Colonic mucosa (tissue), 4 donors: Measurements from ENCODE around the gene NRG3. TPM values are rescaled to one million over a fixed set of nuclear protein-coding genes. Genes with fewer than 3 reads are reported as not detected.

Experiments used
- DNase-seq: peaks from one replicate; pipeline ENCODE4 v3.0.0-alpha.2; 2020
- H3K27ac ChIP-seq: fragments of 200-600 bp; one replicate; pipeline ENCODE4 v1.8.0; 2021
- H3K27me3 ChIP-seq: fragments of 200-600 bp; one replicate; pipeline ENCODE4 v1.8.0; 2021
- H3K36me3 ChIP-seq: fragments of 200-600 bp; one replicate; pipeline ENCODE4 v1.8.0; 2021
- H3K4me1 ChIP-seq: fragments of 200-600 bp; one replicate; pipeline ENCODE4 v1.8.0; 2021; ENCODE audit warnings: mild to moderate bottlenecking
- H3K4me3 ChIP-seq: fragments of 200-600 bp; one replicate; pipeline ENCODE4 v1.8.0; 2021
- H3K9ac ChIP-seq, 2 donors: one replicate each; pipeline ENCODE4 v1.7.0; 2013; ENCODE audit warnings: control low read depth in 2 of 2, low read depth in 2 of 2, low read length in 2 of 2
- H3K9me3 ChIP-seq: fragments of 200-600 bp; one replicate; pipeline ENCODE4 v1.8.0; 2021
- CTCF ChIP-seq: fragments of 200-600 bp; IDR thresholded peaks from one replicate; pipeline ENCODE4 v1.8.0; 2022; ENCODE audit warnings: antibody characterized with exemption, mild to moderate bottlenecking
- intact Hi-C: fragments of 100-400 bp; cut with DNase I; formaldehyde crosslinking; loops from one replicate; pipeline ENCODE4 v1.14.1; 2022
- total RNA-seq, 2 donors: library from RNA; stranded (reverse); fragmentation: NEBNext Ultra II Directional in 1 of 2; extraction: Animal tissue kit (Norgen Biotek cat#: 25700) in 1 of 2; gene quantifications; one replicate each; pipeline ENCODE4 v1.2.1, GENCODE V29; 2021
- donor health status: healthy.
- donor health status: DM: no; HTN: no; CAD: no.
- donor health status: DM: no; HTN: no; CAD: no.

NRG3 gene
- total RNA-seq, 2 donors from 2014 or later, result 0.24 TPM; not detected in 1

DNA sequence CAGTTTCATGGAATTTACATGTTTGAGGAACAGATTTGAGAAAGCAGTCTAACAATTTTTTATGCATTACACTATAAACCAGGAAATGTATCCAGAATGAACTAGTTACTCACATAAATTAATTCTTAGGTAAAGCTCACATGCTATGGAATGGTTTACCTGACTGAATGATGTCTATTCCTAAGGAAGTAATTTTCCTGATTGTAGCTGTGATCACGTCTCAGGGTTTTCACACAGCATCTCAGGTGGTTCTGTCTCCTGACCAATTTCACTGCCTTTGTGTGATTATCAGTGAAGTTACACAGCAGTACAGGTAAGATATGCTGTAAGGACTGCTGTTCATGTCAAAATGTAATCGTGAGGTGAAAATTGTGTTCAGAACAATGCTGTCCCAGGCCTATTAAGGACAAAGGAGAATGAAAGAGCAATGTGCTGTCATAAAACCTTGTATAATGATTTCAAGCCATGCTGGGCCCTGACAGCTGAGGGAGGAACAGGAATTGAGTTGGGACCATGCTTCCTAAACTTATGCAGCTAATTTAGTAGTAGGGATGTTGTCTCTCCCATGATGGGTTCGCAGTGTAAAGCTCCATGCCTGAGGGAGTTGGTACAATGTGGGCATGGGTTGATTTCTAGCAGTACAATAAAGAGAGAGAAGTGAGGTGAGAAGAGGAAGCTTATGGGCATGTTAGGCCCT is 631.8 kb downstream of the NRG3 start:
- Histone ChIP-seq H3K36me3 (no peaks in the 10 kb centered on the region), H3K9me3 (no peaks in the 10 kb centered on the region), H3K27me3 (no peaks in the 10 kb centered on the region), H3K9ac (no peak overlapping the region), H3K27ac (no peak overlapping the region), H3K4me1 (no peaks in the 10 kb centered on the region), H3K4me3 (no peak overlapping the region)
- no peak for TF ChIP-seq CTCF
- DNase-seq, result no peak
- intact Hi-C loops, result no loop called here

DNA sequence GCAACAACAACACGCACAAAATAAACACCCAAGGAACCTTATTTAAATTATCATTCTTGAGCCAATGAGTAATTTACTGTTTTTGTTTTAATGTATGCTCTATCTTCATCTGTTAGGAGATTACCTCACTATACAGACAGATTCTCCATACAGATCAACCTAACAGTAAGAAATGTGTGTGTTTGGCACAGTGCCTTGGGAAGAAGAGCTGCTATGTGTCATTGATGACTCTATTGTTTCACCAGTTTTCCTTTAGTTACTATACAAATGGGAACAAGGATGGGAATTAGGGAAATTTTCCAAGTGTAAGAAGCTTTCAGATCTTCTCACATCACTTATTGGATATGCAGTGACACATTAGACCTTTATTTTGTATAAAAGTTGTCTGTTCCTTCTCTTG is 640.3 kb downstream of the NRG3 start:
- no peak overlapping the region for H3K4me3 ChIP-seq
- TF ChIP-seq CTCF, result no peak
- H3K9me3 ChIP-seq, result no peaks in the 10 kb centered on the region
- H3K27ac ChIP-seq, result no peak overlapping the region
- H3K27me3 ChIP-seq, result no peaks in the 10 kb centered on the region
- intact Hi-C loops, result no loop called here
- no peak overlapping the region for H3K9ac ChIP-seq
- no peak for DNase-seq
- H3K36me3 ChIP-seq, result no peaks in the 10 kb centered on the region
- H3K4me1 ChIP-seq, result no peaks in the 10 kb centered on the region

DNA sequence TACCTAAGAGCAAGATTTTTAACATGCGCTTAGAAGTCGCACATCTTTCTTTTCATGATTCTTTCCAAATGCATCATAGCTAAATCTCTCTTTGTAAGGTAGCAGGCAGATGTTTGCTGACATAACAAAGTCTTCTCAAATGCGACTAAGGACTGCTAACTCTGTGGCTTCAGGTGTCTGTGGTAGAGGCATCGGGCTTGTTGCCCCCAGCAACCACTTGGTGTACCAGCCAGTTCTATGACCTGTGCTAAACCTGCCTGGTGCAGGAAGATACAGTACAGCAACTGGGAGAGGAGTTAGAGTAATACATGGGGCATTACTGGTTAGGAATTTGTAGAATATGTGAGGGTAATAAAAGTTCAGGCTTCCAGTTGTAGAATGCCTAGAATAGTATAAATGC is 654.1 kb downstream of the NRG3 start:
- Histone ChIP-seq H3K27me3 (no peaks in the 10 kb centered on the region), H3K4me3 (no peak overlapping the region), H3K27ac (no peak overlapping the region), H3K36me3 (no peaks in the 10 kb centered on the region), H3K4me1 (no peaks in the 10 kb centered on the region), H3K9ac (no peak overlapping the region), H3K9me3 (no peaks in the 10 kb centered on the region)
- no peak for DNase-seq
- TF ChIP-seq CTCF, result no peak
- intact Hi-C loops, result no loop called here

GRCh38 chr10:82535457-82535856 is 660.5 kb downstream of the NRG3 start:
- TF ChIP-seq CTCF, result no peak
- no peaks in the 10 kb centered on the region for H3K9me3 ChIP-seq
- DNase-seq, result no peak

DNA sequence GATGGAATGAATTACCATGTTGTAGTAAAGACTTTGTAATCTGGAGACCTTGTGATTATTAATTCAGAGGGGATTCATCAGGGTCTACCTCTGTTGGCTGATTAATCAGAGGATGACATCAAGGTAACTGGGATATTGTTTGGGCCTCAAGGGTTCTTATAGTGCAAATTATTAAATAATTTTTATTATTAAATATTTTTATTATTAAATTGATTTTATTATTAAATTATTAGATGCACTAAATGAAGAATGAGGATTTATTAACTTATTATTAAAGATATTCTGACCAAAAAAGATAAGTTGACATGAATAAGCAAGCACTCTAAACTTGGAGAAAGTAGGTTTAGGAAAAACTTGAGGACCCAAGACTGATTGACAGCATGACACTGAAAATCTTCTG is 661.7 kb downstream of the NRG3 start:
- no peak for TF ChIP-seq CTCF
- no peaks in the 10 kb centered on the region for H3K4me1 ChIP-seq

More at GRCh38 chr10:82535457-82535856, 660.5 kb downstream of the NRG3 start:
- intact Hi-C loops, result no loop called here
- Histone ChIP-seq H3K4me1 (no peaks in the 10 kb centered on the region), H3K27ac (no peak overlapping the region), H3K4me3 (no peak overlapping the region), H3K36me3 (no peaks in the 10 kb centered on the region), H3K9ac (no peak overlapping the region), H3K27me3 (no peaks in the 10 kb centered on the region)

More for the DNA sequence above, 661.7 kb downstream of the NRG3 start:
- Histone ChIP-seq H3K9me3 (no peaks in the 10 kb centered on the region), H3K27ac (no peak overlapping the region), H3K27me3 (no peaks in the 10 kb centered on the region), H3K4me3 (no peak overlapping the region), H3K36me3 (no peaks in the 10 kb centered on the region), H3K9ac (no peak overlapping the region)
- no peak for DNase-seq
- intact Hi-C loops, result no loop called here
